GM19372 (cell line): Measurements from ENCODE around the gene MACC1.

Experiments used
- ATAC-seq: cut with Tn5 transposase; IDR thresholded peaks from one replicate; pipeline ENCODE4 v1.9.1; 2021; ENCODE audit warnings: mild to moderate bottlenecking, low read depth, moderate library complexity; ENCODE audit not compliant: unreplicated experiment

Gene MACC1

GRCh38 chr7:20095862-20096261 lies 121.3 kb downstream of the MACC1 start:
- no peak for ATAC-seq

DNA sequence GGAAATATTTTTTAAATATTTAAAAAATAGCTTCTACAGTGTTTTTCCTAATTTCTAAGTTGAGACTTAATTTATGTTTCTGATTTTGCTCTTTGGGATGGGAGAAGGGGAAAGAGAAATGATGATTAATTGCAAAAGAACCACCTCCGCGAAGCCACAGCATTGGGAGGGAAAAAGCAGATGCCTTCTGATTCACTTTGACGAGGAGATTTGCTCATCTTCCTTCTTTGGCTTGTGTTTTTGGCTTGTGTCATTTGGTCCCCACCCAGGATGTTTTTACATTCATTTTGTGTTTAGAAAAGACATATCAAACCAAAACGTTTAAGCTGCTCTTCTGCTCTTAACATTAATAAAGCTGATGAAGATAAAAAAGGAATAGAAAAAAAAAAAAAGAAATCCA lies 121.7 kb downstream of the MACC1 start:
- ATAC-seq: no peak

- no peak for ATAC-seq
These were observed 127.8 kb downstream of the MACC1 start for GRCh38 chr7:20089431-20089830.

DNA sequence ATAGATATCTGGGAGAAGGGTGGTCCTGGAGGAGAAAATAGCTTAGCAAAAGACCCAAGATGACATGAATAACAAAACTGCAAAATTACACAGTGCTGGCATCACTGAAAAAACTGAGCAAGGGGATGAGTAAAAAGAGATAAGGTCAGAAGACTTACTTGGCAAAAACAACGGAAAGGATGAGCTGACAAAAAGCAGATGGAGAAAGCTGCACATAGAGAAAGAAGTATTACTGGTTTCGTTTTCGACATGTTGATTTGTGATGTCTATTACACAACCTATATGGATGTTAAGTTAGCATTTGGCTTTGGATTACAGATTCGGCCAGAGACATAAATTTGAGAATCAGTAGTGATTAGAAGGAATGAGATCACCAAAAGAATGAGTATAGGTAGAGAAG lies 132.1 kb downstream of the MACC1 start:
- ATAC-seq: no peak
